DND-41 (cell line): ENCODE data around the gene CDC25C.

ENCODE experiments used
- ATAC-seq: fragments of 200-7000 bp; cut with Tn5 transposase; 3 replicates; pipeline ENCODE4 v1.9.1; 2021; ENCODE audit warnings: low read depth; ENCODE audit not compliant: insufficient read depth
- DNase-seq: peaks from one replicate; pipeline ENCODE4 v3.0.0-alpha.2; 2020
- H2AFZ ChIP-seq: 2 replicates; pipeline ENCODE4 v1.6.0; 2012; ENCODE audit warnings: low read depth, low read length
- H3K27ac ChIP-seq: 2 replicates; pipeline ENCODE4 v1.5.1; 2012; ENCODE audit warnings: low read length, inconsistent platforms
- H3K27me3 ChIP-seq: fragments of 200-600 bp; sonication (generic); 2 replicates; pipeline ENCODE4 v1.6.0; 2012; ENCODE audit warnings: low read length, mild to moderate bottlenecking, inconsistent platforms; ENCODE audit not compliant: insufficient read depth, poor library complexity
- H3K36me3 ChIP-seq: 2 replicates; pipeline ENCODE4 v1.5.1; 2012; ENCODE audit warnings: low read length, inconsistent platforms; ENCODE audit not compliant: insufficient read depth
- H3K4me1 ChIP-seq: 2 replicates; pipeline ENCODE4 v1.5.1; 2012; ENCODE audit warnings: mild to moderate bottlenecking, low read length; ENCODE audit not compliant: insufficient read depth
- H3K4me2 ChIP-seq: 2 replicates; pipeline ENCODE4 v1.6.0; 2012; ENCODE audit warnings: mild to moderate bottlenecking, moderate library complexity, low read length, inconsistent platforms; ENCODE audit not compliant: insufficient read depth
- H3K4me3 ChIP-seq, 2 experiments: fragments of 200-600 bp in 1 of 2; shearing (Covaris generic) in 1 of 2; 2 replicates each; pipeline ENCODE4 v1.5.1; 2012 to 2016; ENCODE audit warnings: inconsistent platforms in 2 of 2, low read length in 2 of 2, mild to moderate bottlenecking in 2 of 2, low read depth in 1 of 2, moderate library complexity in 1 of 2
- H3K79me2 ChIP-seq: 2 replicates; pipeline ENCODE4 v1.6.0; 2012; ENCODE audit warnings: low read length, inconsistent platforms; ENCODE audit not compliant: insufficient read depth
- H3K9ac ChIP-seq: 2 replicates; pipeline ENCODE4 v1.6.0; 2012; ENCODE audit warnings: low read depth, mild to moderate bottlenecking, inconsistent platforms, low read length, moderate library complexity
- H3K9me3 ChIP-seq: 2 replicates; pipeline ENCODE4 v1.5.1; 2012; ENCODE audit warnings: low read length, moderate library complexity, mild to moderate bottlenecking, inconsistent platforms; ENCODE audit not compliant: insufficient read depth, severe bottlenecking
- H4K20me1 ChIP-seq: 2 replicates; pipeline ENCODE4 v1.6.0; 2012; ENCODE audit warnings: low read length; ENCODE audit not compliant: insufficient read depth
- CTCF ChIP-seq: IDR thresholded peaks from 2 replicates; pipeline ENCODE4 v1.5.1; 2012; ENCODE audit warnings: borderline replicate concordance, low read length, moderate library complexity, mild to moderate bottlenecking; ENCODE audit not compliant: poor library complexity, severe bottlenecking; ENCODE audit errors: extremely low read depth
- EZH2 ChIP-seq: IDR thresholded peaks from 3 replicates; pipeline ENCODE4 v1.6.1; 2012; ENCODE audit warnings: borderline replicate concordance, low read depth, mild to moderate bottlenecking, moderate library complexity, low read length, inconsistent platforms; ENCODE audit not compliant: severe bottlenecking

CDC25C gene

GRCh38 chr5:138366632-138367382, 35.2 kb upstream of the CDC25C start:
- Histone ChIP-seq H3K27ac (no peak overlapping the region), H3K9ac (no peak overlapping the region), H3K4me1 (no peaks in the 10 kb centered on the region), H3K79me2 (peaks cover 96% of the 10 kb centered on the region), H3K9me3 (no peaks in the 10 kb centered on the region), H3K4me3 (no peak overlapping the region), H3K36me3 (peaks cover under 1% of the 10 kb centered on the region; the same call in 1 of the 2 replicates), H4K20me1 (peaks cover 56% of the 10 kb centered on the region), H2AFZ (no peak overlapping the region), H3K4me2 (no peak overlapping the region), H3K27me3 (no peaks in the 10 kb centered on the region)
- DNase-seq (no peak), ATAC-seq (no peak)
- TF ChIP-seq CTCF (no peak), EZH2 (no peak)

GRCh38 chr5:138364576-138364975, 33.0 kb upstream of the CDC25C start:
- H3K4me2 ChIP-seq, result no peak overlapping the region
- no peak overlapping the region for H3K4me3 ChIP-seq
- H3K36me3 ChIP-seq, result no peaks in the 10 kb centered on the region; the same call in 1 of the 2 replicates
- no peak overlapping the region for H2AFZ ChIP-seq
- H3K27me3 ChIP-seq, result no peaks in the 10 kb centered on the region
- H3K79me2 ChIP-seq, result peaks cover 96% of the 10 kb centered on the region
- H3K4me1 ChIP-seq, result no peaks in the 10 kb centered on the region; the same call in 1 of the 2 replicates
- peaks cover 57% of the 10 kb centered on the region for H4K20me1 ChIP-seq
- DNase-seq, result no peak
- TF ChIP-seq CTCF, result no peak
- ATAC-seq, result no peak
- no peak overlapping the region for H3K27ac ChIP-seq
- no peaks in the 10 kb centered on the region for H3K9me3 ChIP-seq
- no peak overlapping the region for H3K9ac ChIP-seq

- H2AFZ ChIP-seq, result no peak overlapping the region
- H3K9ac ChIP-seq, result no peak overlapping the region
- H3K4me3 ChIP-seq, result no peak overlapping the region
- no peak for TF ChIP-seq EZH2
- no peak for TF ChIP-seq CTCF
- DNase-seq (no peak), ATAC-seq (peak; percentile 19; the same call in 1 of the 3 replicates)
- peaks cover 94% of the 10 kb centered on the region for H3K79me2 ChIP-seq
- H3K4me2 ChIP-seq, result no peak overlapping the region
- no peak overlapping the region for H3K27ac ChIP-seq
- H3K27me3 ChIP-seq, result no peaks in the 10 kb centered on the region
- no peaks in the 10 kb centered on the region for H3K9me3 ChIP-seq
- H4K20me1 ChIP-seq, result peaks cover 40% of the 10 kb centered on the region; the same call in 1 of the 2 replicates
- no peaks in the 10 kb centered on the region; the same call in 1 of the 2 replicates for H3K4me1 ChIP-seq
- peaks cover 2% of the 10 kb centered on the region; the same call in 1 of the 2 replicates for H3K36me3 ChIP-seq
Observed at GRCh38 chr5:138360941-138361452, 29.4 kb upstream of the CDC25C start.
